ENCODE results near the gene SPPL3.

The SPPL3 gene

GRCh38 chr12:120757226-120757742, 146.9 kb downstream of the SPPL3 start:
- Histone ChIP-seq H3K4me3 (ENCODE audit: low read depth, low read length) (no peak overlapping the region), H3K36me3 (ENCODE audit: control insufficient read depth in 2 of 2, insufficient read depth in 1 of 2, low read length in 2 of 2) (peaks cover 0 to 15% of the 10 kb centered on the region in 2 experiments; a peak in 1 of 3 replicates), H3K27ac (ENCODE audit: extremely low read depth, low read depth, low read length) (no peak overlapping the region), H3K4me1 (ENCODE audit: control insufficient read depth, insufficient read depth, low read length) (peaks cover 3% of the 10 kb centered on the region; the same call in 1 of the 2 replicates), H3K9me3 (ENCODE audit: control insufficient read depth, insufficient read depth, low read depth, low read length) (no peaks in the 10 kb centered on the region)
- ChIA-PET CTCF (interaction anchor here (0.6 to 1.0 kb wide), 2 partner anchors 114 to 214 kb away, joined by 3 to 6 read pairs; no protein-coding TSS in a partner anchor), POLR2A (no interaction called here)
- no peak for TF ChIP-seq ZBTB7A (tag by site-specific recombination; IDR thresholded peaks at IDR 0.05; ENCODE audit: low read depth)
- TF ChIP-seq ELK4 (IDR thresholded peaks at IDR 0.05; ENCODE audit: borderline replicate concordance, low read depth, low read length) = no peak
- TF ChIP-seq ZFP37 (tag by site-specific recombination; IDR thresholded peaks at IDR 0.05) = no peak
- TF ChIP-seq ZNF645 (tag by site-specific recombination; IDR thresholded peaks at IDR 0.05) = no peak
- TF ChIP-seq ZBTB17 (tag by site-specific recombination; IDR thresholded peaks at IDR 0.05) = no peak
- TF ChIP-seq ZNF423 (tag by site-specific recombination; IDR thresholded peaks at IDR 0.05) = no peak
- TF ChIP-seq ZNF37A (tag by site-specific recombination; IDR thresholded peaks at IDR 0.05) = no peak
- TF ChIP-seq BCL11A (tag by site-specific recombination; IDR thresholded peaks at IDR 0.05; ENCODE audit: low read depth) = no peak
- no peak for TF ChIP-seq ZSCAN23 (tag by site-specific recombination; IDR thresholded peaks at IDR 0.05)

GRCh38 chr12:120755269-120755668, 148.9 kb downstream of the SPPL3 start:
- Histone ChIP-seq H3K4me1 (ENCODE audit: control insufficient read depth, insufficient read depth, low read length) (no peaks in the 10 kb centered on the region), H3K9me3 (ENCODE audit: control insufficient read depth, insufficient read depth, low read depth, low read length) (no peaks in the 10 kb centered on the region), H3K27ac (ENCODE audit: extremely low read depth, low read depth, low read length) (no peak overlapping the region), H3K4me3 (ENCODE audit: low read depth, low read length) (no peak overlapping the region), H3K36me3 (ENCODE audit: control insufficient read depth in 2 of 2, insufficient read depth in 1 of 2, low read length in 2 of 2) (peaks cover 0 to 4% of the 10 kb centered on the region in 2 experiments; a peak in 1 of 3 replicates)
- ChIA-PET POLR2A (no interaction called here), CTCF (interaction anchor here (0.8 kb wide), 1 partner anchor 109 kb away, joined by 3 read pairs; no protein-coding TSS in a partner anchor)
- TF ChIP-seq ZNF677 (tag by site-specific recombination; IDR thresholded peaks at IDR 0.05) (no peak), ZNF391 (tag by site-specific recombination; IDR thresholded peaks at IDR 0.05; ENCODE audit: borderline replicate concordance, low read depth) (no peak), ZNF776 (tag by site-specific recombination; IDR thresholded peaks at IDR 0.05; ENCODE audit: borderline replicate concordance) (no peak), ZNF558 (tag by site-specific recombination; IDR thresholded peaks at IDR 0.05) (no peak), ZNF561 (tag by site-specific recombination; IDR thresholded peaks at IDR 0.05; ENCODE audit: borderline replicate concordance) (no peak), ZNF571 (tag by site-specific recombination; IDR thresholded peaks at IDR 0.05) (no peak), PRDM6 (tag by site-specific recombination; IDR thresholded peaks at IDR 0.05) (no peak), ZNF654 (tag by site-specific recombination; IDR thresholded peaks at IDR 0.05; ENCODE audit: low read depth) (no peak), ZNF585B (tag by site-specific recombination; IDR thresholded peaks at IDR 0.05) (no peak), ZSCAN16 (tag by site-specific recombination; IDR thresholded peaks at IDR 0.05) (no peak), ZNF621 (tag by site-specific recombination; IDR thresholded peaks at IDR 0.05) (no peak), ZNF623 (tag by site-specific recombination; IDR thresholded peaks at IDR 0.05) (no peak), ZNF792 (tag by site-specific recombination; IDR thresholded peaks at IDR 0.05) (no peak), TCF7L2 (IDR thresholded peaks at IDR 0.05; ENCODE audit: borderline replicate concordance, low read depth, low read length) (no peak), MZF1 (tag by site-specific recombination; IDR thresholded peaks at IDR 0.05; ENCODE audit: borderline replicate concordance) (no peak), ZNF24 (tag by site-specific recombination; IDR thresholded peaks at IDR 0.05) (no peak)

Data from HEK293 (cell line).